Spleen (tissue), 7 donors: ENCODE results near the gene GMNN.

Experiments used
- CTCF ChIP-seq, 11 experiments: fragments of 200-600 bp in 7 of 11; fragments of 450-650 bp in 4 of 11; sonication (generic) in 4 of 11; IDR thresholded peaks in 8 of 11; conservative IDR thresholded peaks in 3 of 11; 1 replicate in 7 of 11; 2 replicates in 4 of 11; pipeline versions ENCODE4 v1.4.0 to v1.8.0; 2016 to 2021; ENCODE audit warnings: antibody characterized with exemption in 11 of 11, inconsistent platforms in 4 of 11, mild to moderate bottlenecking in 1 of 11
- POLR2A ChIP-seq, 3 donors: fragments of 450-650 bp; IDR thresholded peaks; one replicate each; pipeline ENCODE4 v1.5.1; 2017; ENCODE audit warnings: antibody characterized with exemption in 3 of 3, mild to moderate bottlenecking in 1 of 3
- donor health status: DM: no; HTN: no; CAD: no; lungs with moderate emphysema.
- donor health status: DM: no; HTN: no; CAD: no.
- donor health status: DM: no; HTN: no; CAD: no.

- TF ChIP-seq POLR2A (IDR thresholded peaks at IDR 0.05) (no peak), CTCF (IDR thresholded peaks at IDR 0.05 in 8 of 11, conservative IDR thresholded peaks at IDR 0.05 in 3 of 11) (no peak)
Measured at GRCh38 chr6:24768361-24768760, 6.4 kb upstream of the GMNN start.
